C4-2B (cell line): ENCODE data around the gene MRPL40.

Source experiments
- ZFX ChIP-seq: fragments of 450-650 bp; IDR thresholded peaks from 2 replicates; pipeline ENCODE4 v1.6.1; 2017
- TF ChIP-seq, protein P1 (sequence below): fragments of 450-650 bp; conservative IDR thresholded peaks from 2 replicates; pipeline ENCODE4 v1.5.1; 2017; ENCODE audit warnings: mild to moderate bottlenecking

DNA sequence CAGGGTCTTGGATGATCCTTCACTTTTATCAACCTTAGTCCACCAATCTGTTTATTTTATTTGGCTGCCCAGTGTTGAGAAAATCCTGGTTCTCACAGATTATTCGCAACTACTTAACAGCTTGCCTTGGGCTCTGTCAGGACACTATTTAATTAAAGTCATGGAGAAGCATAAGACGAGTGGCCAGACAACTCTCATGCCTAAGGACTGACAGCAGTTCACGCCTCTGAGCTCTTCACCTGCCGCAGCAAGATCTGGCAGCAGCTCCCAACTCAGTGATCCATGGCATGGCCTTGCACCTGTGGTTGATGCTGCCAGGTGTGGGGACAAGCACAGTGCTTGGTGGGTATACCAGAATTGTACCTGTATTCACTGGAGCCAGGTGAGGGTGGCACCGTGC, 38.6 kb upstream of the MRPL40 start:
- TF ChIP-seq, protein P1, sequence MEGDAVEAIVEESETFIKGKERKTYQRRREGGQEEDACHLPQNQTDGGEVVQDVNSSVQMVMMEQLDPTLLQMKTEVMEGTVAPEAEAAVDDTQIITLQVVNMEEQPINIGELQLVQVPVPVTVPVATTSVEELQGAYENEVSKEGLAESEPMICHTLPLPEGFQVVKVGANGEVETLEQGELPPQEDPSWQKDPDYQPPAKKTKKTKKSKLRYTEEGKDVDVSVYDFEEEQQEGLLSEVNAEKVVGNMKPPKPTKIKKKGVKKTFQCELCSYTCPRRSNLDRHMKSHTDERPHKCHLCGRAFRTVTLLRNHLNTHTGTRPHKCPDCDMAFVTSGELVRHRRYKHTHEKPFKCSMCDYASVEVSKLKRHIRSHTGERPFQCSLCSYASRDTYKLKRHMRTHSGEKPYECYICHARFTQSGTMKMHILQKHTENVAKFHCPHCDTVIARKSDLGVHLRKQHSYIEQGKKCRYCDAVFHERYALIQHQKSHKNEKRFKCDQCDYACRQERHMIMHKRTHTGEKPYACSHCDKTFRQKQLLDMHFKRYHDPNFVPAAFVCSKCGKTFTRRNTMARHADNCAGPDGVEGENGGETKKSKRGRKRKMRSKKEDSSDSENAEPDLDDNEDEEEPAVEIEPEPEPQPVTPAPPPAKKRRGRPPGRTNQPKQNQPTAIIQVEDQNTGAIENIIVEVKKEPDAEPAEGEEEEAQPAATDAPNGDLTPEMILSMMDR, result no peak
- no peak for TF ChIP-seq ZFX
